Erythroblast (primary cell): ENCODE results near the gene IGSF11.

Experiments used
- GATA1 ChIP-seq: IDR thresholded peaks from 2 replicates; pipeline ENCODE4 v1.6.1; 2011; ENCODE audit warnings: low read depth, mild to moderate bottlenecking, control low read depth, low read length, moderate library complexity
- POLR2A ChIP-seq: IDR thresholded peaks from 2 replicates; pipeline ENCODE4 v1.6.1; 2011; ENCODE audit warnings: mild to moderate bottlenecking, low read length

GRCh38 chr3:118932822-118933558, 101.7 kb downstream of the IGSF11 start:
- TF ChIP-seq POLR2A (no peak), GATA1 (no peak)
